ENCODE data around the gene TRIM5.
"Not testable (repeated sequence)": the region's sequence is repeated elsewhere in the genome, so short reads cannot be mapped to it uniquely, and the experiment has no call there.

TRIM5 gene, protein sequence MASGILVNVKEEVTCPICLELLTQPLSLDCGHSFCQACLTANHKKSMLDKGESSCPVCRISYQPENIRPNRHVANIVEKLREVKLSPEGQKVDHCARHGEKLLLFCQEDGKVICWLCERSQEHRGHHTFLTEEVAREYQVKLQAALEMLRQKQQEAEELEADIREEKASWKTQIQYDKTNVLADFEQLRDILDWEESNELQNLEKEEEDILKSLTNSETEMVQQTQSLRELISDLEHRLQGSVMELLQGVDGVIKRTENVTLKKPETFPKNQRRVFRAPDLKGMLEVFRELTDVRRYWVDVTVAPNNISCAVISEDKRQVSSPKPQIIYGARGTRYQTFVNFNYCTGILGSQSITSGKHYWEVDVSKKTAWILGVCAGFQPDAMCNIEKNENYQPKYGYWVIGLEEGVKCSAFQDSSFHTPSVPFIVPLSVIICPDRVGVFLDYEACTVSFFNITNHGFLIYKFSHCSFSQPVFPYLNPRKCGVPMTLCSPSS

DNA sequence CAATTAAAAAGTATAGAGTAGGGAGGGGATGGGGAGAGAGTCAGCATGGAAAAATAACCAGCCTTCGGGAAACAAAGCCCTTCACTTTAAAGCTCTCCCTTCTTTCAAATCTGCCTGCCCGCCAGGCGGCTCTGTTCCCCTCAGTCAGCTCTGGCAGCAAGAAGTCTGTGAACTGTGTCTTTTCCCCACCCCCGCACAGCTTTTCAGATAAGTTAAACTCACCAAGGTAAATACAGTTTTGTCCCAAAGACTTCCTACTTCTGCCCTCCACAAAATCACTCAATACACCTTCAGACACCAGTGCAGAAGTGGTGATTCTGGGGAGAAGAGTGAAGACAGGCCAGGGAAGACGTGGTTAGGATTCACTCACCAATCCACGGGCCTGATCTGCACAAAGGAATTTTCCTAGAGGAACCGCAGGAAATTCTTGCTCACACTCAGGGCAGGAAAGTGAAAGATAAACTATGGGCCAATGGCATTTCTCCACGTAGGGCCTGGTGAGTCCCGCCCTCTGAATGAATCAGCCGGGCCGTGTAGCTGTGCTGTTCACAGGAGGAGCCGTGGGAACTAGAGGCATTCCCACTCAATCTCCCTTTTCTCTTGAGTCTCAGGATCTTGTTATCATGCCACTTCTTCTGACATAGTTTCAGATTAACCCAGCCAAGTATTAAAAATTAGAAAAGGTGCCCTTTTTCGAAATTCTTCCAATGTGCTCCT is at the start of gene TRIM5:
TRIM5 (minus strand) TSS at position 429 of the 717 bp plus-strand sequence. CDS start 4,897 bp downstream, outside the sequence.
- DNase-seq: peak; percentile 85 to 89

DNA sequence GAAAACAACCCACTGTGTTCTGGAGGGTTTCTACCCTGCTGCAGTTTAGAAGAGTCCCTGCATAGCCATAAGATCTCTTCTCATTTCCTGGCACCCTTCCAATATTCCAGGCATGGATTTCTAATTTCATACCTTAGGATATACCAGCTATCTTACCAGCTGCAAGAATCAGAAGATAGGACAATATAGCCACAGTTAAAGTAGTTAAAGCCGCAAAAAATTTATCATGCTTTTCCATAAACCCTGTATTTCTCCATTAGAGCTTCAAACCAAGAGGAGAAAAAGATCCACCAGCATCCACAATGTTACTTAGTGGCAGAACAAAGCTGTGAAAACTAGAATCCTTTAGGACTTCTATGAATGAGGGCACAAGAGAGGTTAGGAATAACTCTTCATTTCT is 42.8 kb upstream of the TRIM5 start:
- DNase-seq: no peak

DNA sequence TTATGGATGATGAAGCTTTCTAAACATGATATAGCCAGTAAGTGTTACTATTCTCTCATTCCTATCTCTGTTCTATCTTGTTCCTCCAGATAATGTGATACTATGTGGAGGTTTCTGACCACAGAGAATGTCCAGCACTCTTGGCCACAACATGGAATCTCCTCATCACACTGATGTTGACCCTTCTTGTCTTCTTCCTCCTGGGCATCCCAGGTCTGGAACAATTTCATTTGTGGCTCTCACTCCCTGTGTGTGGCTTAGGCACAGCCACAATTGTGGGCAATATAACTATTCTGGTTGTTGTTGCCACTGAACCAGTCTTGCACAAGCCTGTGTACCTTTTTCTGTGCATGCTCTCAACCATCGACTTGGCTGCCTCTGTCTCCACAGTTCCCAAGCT is 41.5 kb upstream of the TRIM5 start:
- DNase-seq: no peak

DNA sequence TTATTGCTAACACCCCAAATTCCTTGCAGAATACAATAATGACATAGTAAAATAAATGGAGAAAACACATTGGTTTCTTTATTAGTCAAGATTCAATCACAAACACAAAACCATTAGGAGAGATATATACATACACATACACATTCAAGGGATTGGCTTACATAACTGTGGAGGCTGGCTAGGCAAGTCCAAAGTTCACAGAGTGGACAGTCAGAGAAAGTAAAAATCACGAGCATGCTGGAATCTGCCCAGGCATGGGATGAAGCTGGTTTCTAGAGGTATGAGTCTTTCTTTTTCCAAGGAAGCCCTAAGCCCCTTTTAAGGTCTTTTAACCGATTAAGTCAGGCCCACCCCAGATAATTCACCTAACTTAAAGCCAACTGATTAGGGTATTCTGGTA is 37.7 kb upstream of the TRIM5 start:
- no peak for DNase-seq

DNA sequence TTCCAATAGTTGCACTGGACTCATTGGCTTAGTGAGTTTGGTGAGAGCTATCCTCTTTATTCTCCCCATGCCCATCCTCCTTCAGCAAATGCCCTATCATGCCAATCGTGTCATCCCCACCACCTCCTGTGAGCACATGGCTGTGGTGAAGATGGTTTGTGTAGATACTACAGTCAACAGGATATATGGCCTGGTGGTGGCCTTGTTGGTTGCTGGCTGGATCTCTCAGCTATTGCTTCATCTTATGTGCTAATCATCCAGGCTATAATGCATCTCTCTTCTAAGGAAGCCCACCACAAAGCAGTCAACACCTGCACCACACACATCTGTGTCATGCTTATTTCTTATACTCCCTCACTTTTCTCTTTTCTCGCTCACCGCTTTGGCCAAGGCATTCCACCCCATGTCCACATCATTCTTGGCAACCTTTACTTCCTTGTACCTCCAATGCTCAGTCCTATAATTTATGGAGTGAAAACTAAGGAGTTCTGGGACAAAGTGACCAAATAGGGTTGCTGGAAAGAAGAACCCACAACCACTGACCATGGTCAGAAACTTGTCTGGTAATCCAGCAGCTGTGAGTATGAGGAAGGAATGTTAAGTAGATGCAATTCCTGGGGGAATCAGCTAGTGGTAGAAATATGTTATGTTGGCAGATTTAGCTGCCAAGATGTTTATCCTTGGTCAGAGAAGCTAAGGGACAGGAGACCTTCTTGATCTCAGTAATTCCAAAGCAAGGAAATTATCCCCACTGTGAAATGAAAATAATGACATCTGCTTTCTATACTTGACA is 35.0 kb upstream of the TRIM5 start:
- DNase-seq: no peak

DNA sequence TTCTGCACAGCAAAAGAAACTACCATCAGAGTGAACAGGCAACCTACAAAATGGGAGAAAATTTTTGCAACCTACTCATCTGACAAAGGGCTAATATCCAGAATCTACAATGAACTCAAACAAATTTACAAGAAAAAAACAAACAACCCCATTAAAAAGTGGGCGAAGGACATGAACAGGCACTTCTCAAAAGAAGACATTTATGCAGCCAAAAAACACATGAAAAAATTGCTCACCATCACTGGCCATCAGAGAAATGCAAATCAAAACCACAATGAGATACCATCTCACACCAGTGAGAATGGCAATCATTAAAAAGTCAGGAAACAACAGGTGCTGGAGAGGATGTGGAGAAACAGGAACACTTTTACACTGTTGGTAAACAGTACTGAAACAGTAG is 31.6 kb upstream of the TRIM5 start:
- not testable (repeated sequence) for DNase-seq

DNA sequence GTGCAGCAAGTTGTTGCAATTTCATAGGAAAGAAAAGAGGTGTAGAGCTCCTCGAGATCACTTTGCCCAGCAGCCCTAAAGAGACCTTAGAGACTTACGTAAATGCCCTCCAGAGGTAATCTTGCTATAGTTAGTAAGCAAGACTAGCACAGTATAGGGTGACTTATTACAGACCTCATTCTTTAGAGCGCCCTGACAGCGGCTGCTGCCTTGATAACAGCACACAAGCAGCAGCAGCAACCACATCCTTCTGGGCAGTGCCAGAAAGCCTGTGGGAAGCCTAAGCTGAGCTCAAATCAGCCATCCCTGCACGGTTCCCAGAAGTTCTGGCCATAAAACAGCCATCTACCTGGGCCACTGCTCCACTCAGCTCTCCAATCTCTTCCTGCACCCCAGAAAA is 28.8 kb upstream of the TRIM5 start:
- DNase-seq: no peak

DNA sequence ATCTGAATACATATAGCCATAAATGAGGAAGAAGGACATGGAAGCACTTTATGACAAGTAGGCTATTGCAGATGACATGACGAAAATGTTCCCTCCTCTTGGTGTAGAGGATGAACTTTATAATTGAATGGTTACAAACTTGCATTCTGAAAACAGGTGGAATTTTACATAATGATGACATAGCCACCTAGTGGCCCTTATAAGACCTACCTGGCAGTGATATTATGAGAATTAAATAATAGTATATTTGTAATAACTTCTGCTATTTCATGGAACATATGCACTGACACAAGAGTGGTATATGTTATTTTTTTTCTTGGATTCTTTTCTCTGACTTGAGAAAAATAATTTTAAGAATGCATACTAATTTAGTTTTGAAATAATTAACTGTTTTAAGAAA is 27.6 kb upstream of the TRIM5 start:
- DNase-seq: peak in 1 of 2 donors; percentile 49

DNA sequence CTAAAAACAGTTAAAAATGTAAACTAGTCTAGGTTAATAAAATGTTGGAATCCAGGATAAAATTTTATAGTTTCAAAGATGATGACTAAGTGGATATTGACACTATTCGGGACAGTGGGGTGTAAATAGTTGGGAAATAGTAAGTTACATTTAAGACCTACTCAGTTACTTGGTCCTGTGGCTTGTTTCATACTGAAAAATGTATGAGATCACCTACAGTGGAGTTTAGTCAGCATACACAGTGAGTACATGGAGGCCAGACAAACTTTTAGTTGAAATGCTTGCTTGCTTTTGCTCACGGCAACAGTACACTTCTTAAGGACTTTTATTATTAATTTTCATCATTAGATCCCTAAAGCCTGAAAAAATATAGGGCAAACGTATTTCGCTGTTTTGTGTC is 20.8 kb upstream of the TRIM5 start:
- DNase-seq: no peak

DNA sequence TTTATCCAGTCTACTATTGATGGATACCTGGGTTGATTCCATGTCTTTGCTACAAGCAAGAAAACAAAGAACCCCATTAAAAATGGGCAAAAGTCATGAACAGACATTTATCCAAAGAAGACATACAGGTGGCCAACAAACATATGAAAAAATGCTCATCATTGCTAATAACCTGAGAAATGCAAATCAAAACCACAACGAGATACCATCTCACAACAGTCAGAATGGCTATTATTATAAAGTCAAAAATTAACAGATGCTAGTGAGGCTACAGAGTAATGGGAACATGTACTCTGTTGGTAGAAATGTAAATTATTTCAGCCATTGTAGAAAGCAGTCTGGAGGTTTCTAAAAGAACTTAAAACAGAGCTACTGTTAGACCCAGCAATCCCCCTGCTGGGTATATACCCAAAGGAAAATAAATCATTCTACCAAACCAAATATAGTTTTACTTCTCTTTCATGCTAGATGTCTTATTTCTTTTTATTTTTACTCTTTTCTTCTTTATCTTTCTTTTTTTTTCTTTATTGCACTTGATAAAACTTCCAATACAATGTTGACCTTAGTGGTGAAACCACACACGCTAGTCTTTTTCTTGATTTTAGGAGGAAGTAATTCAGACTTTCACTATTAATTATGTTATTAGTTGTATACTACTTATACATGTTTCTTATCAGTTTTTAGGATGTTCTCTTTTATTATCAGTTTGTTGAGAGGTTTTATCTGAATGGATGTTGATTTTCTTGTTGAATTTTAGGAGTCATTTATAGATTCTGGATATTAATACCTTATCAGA is 19.1 kb upstream of the TRIM5 start:
- DNase-seq: no peak

DNA sequence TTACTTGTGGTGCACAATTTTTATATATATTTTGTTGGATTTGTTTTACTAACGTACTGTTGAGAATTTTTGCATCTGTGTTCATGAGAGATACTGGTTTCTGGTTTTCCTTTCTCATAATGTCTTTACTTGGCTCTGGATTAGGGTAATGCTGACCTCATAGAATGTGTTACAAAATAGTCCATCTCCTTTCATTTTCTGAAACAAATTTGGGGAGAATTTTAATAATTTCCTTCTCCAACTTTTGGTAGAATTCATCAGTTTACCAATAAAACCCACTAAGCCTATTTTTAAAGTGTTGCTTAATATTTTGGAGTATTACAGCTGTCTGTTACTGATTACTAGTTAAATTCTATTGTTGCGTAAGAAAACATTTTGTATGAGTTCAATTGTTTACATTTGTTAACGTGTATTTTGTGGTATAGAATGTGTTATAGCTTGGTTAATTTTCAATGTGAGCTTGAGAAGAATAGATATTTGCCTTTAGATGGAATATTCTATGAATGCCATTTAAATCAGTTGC is 16.2 kb upstream of the TRIM5 start:
- DNase-seq: no peak

DNA sequence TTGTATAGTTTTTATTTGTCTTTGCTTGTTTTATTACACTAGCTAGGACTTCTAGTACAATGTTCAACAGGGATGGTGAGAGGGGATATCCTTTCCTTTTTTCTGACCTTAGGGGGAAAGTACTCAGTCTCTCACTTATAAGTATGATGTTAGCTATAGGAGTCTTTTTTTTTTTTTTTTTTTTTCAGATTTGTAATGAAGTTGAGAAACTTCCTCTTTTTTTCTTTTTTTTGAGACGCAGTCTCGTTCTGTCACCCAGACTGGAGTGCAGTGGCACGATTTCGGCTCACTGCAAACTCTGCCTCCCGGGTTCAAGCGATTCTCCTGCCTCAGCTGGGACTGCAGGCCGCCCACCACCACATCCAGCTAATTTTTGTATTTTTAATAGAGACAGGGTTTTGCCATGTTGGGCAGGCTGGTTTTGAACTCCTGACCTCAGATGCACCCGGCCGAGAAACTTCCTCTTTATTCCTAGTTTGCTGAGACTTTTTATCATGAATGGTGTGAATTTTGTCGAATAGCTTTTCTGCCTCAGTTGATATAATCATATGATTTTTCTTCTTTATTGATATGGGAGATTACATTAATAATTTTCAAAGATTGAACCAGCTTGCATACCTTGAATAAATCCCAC is 15.7 kb upstream of the TRIM5 start:
- DNase-seq: no peak

DNA sequence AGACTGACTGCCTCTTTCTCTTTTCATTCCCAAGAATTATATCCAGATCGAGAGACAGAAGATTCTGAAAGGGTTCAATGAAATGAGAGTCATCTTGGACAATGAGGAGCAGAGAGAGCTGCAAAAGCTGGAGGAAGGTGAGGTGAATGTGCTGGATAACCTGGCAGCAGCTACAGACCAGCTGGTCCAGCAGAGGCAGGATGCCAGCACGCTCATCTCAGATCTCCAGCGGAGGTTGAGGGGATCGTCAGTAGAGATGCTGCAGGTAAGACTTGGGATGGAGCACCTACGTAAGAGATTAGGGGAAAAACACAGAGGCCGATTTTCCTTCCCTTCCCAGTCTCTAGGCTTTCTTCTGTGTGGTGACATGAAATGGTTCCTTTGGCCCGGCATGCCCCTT is 13.4 kb upstream of the TRIM5 start:
- DNase-seq: no peak

DNA sequence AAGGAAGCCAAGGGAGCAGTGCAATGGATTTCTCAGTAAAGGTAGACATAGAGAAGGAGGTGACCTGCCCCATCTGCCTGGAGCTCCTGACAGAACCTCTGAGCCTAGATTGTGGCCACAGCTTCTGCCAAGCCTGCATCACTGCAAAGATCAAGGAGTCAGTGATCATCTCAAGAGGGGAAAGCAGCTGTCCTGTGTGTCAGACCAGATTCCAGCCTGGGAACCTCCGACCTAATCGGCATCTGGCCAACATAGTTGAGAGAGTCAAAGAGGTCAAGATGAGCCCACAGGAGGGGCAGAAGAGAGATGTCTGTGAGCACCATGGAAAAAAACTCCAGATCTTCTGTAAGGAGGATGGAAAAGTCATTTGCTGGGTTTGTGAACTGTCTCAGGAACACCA is 11.3 kb upstream of the TRIM5 start:
- no peak for DNase-seq

DNA sequence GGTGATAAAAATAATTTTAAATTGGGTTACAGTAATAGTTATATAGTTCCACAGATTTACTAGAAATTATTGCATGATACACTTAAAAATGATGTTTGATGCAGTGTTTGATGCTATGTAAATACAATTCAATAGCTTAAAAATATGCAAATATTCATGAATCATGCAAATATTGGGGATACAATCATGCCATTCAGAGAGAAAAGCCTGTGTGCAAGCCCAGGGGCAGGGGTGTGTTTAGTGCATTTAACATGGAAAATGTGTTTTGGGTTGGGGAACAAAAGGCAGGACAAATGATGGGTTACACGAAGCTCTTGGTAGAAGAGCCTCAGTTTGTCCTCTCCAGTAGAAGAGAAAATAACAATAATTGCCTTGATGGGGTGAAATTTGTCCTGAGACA is 10.7 kb upstream of the TRIM5 start:
- no peak for DNase-seq

DNA sequence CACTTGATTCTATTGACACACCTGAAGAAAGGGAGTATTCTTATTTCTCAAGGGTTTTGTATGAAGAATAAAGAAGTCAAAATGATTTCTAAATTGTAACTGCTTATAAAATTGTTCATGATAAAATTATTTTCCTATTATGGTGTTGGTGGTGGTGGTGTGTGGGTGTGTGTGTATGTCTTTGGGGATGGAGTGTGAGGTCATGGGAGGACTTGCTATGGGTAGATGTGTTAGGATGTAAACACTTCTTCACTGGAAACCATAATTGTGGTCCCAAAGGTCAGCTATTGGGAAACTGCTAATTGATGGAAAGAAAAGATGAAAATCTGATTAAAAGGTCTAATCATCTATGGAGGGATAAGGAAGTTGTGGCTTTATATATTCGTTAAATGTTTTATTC is 9.8 kb upstream of the TRIM5 start:
- no peak for DNase-seq

DNA sequence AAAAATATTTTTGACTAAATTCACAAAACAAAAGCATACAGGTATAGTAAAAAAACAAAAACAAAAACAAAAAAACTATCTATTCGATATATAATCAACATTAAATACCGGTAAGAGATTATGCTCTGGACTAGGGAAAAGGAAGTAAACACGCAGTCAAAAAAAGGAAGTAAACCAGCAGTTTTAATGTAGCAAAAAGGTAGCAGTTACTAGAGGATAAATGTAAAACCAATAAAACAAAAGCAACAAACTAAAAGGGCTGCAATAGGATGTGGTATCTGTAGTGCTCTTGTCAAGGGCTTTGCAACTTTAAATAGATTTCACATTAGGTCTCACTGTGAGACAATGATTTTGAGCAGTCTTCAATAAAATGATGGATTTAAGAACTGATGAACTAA is 7.1 kb upstream of the TRIM5 start:
- DNase-seq: peak in 1 of 2 donors; percentile 43

DNA sequence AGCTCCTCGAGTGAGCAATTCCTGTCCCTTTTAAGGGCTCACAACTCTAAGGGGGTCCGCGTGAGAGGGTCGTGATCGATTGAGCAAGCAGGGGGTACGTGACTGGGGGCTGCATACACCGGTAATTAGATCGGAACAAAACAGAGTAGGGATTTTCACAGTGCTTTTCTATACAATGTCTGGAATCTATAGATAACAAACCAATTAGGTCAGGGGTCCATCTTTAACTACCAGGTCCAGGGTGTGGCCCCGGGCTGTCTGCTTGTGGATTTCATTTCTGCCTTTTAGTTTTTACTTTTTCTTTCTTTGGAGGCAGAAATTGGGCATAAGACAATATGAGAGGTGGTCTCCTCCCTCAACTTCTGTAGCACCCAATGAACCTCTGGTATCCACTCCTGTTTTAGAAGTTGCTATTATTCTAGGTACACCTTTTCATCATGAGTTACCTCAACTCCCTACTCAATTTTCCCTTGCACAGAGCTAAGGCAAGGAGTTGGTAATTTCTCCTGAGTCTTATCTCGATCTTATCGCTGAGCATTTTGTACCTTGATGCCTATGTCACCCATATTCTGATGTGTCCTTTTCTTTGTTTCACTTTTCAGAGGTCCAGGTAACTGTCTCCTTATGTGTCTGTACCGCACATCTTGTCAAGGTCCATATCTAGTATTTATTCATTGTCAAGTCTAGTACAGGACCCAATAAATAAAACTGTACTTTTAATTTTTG is 6.5 kb upstream of the TRIM5 start:
- peak in 1 of 2 donors; percentile 50 for DNase-seq

DNA sequence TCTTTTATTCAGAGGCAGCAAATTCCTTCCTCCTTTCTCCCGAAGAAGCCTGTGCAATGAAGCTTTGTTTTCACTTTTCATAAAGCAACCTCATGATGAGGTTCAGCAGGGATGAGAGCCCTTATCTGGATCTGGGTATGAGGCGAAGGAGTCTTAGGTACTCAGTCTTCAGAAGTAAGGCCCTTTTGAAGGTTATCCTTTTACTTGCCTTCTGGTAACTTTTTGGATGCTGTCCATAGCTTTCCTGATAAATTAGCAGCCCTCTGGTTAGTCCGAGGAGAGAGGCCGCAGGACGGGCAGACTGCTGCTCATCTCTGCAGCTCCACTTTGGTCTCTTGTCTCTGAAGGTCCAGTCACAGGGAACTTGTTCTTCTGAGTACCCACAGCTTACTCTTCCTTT is 5.9 kb upstream of the TRIM5 start:
- peak; percentile 15 to 49 for DNase-seq

DNA sequence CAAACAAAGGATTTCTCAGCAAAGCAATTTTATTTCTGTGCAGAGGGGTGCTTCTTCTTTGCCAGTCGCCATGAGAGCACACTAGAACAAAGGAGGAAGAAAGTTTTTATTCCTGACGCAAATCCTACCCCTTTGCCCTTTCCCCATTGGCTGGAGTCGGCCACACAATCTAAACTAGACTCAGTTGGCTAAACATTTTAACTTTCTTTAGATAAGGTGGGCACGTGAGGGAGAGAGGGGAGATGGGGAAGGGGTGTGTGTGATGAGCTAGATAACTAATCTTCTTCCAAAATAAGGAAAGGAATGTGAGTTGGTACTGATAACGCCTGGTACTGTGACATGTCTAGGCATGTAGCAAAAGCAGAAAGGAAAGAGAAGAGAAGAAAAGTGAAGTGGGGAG is 5.3 kb upstream of the TRIM5 start:
- peak; percentile 50 to 64 for DNase-seq

DNA sequence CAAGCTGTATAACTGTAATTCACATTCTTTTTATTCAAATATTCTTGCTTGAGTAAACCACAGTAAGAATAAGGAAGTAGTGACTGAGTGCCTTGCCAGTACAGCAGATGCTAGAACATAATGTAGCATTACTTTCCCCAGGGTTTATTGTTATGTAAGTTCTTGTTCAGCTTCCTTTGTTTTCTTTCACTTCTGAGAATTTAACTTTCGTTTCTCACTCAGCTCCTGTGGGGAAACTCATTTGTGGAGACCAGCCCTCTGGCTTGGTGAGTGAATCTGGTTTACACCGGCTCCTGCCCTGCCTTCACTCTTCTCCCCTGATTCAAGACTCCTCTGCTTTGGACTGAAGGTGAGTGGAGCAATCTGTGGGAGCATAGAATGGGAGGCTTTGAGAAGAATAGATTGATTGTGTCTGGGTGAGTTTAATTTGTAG is 4.7 kb upstream of the TRIM5 start, which contains the start of gene TRIM22:
TRIM22 (plus strand) TSS at position 240 of the 433 bp plus-strand sequence. CDS start 6,443 bp downstream, outside the sequence.
- DNase-seq: peak; percentile 88 to 95

Measured in CD4-positive, alpha-beta T cell treated with Interferon alpha-2 for 1 hour (primary cell).